ENCODE data around the gene SYNPR.

Gene SYNPR

GRCh38 chr3:63308072-63308471 lies 30.0 kb downstream of the SYNPR start:
- DNase-seq, result no peak

- DNase-seq, result no peak
Measured at GRCh38 chr3:63309768-63310167, 31.7 kb downstream of the SYNPR start.

GRCh38 chr3:63323766-63324165 lies 45.7 kb downstream of the SYNPR start:
- no peak for DNase-seq

- no peak for DNase-seq
Measured at GRCh38 chr3:63324621-63325020, 46.5 kb downstream of the SYNPR start.

GRCh38 chr3:63325386-63325785 lies 47.3 kb downstream of the SYNPR start:
- DNase-seq, result no peak

GRCh38 chr3:63328365-63328764 lies 50.3 kb downstream of the SYNPR start:
- no peak for DNase-seq

GRCh38 chr3:63331520-63331919 lies 53.4 kb downstream of the SYNPR start:
- no peak for DNase-seq

- no peak for DNase-seq
Measured at GRCh38 chr3:63333815-63334214, 55.7 kb downstream of the SYNPR start.

- no peak for DNase-seq
Measured at GRCh38 chr3:63338351-63338750, 60.2 kb downstream of the SYNPR start.

- DNase-seq, result peak; percentile 48
Measured at GRCh38 chr3:63343674-63344073, 65.6 kb downstream of the SYNPR start.

GRCh38 chr3:63344661-63345060 lies 66.6 kb downstream of the SYNPR start:
- DNase-seq, result no peak

- no peak for DNase-seq
Measured at GRCh38 chr3:63349583-63350573, 71.8 kb downstream of the SYNPR start.

- no peak for DNase-seq
Measured at GRCh38 chr3:63351159-63352007, 73.3 kb downstream of the SYNPR start.

GRCh38 chr3:63352008-63352279 lies 73.8 kb downstream of the SYNPR start:
- DNase-seq, result no peak

GRCh38 chr3:63353383-63353782 lies 75.3 kb downstream of the SYNPR start:
- DNase-seq, result no peak

GRCh38 chr3:63354160-63354559 lies 76.1 kb downstream of the SYNPR start:
- no peak for DNase-seq

GRCh38 chr3:63355809-63356208 lies 77.7 kb downstream of the SYNPR start:
- DNase-seq, result no peak

GRCh38 chr3:63364495-63364894 lies 86.4 kb downstream of the SYNPR start:
- DNase-seq, result no peak

GRCh38 chr3:63364910-63365309 lies 86.8 kb downstream of the SYNPR start:
- no peak for DNase-seq

- no peak for DNase-seq
Measured at GRCh38 chr3:63365671-63366070, 87.6 kb downstream of the SYNPR start.

GRCh38 chr3:63370094-63370493 lies 92.0 kb downstream of the SYNPR start:
- no peak for DNase-seq

- no peak for DNase-seq
Measured at GRCh38 chr3:63383040-63383439, 104.9 kb downstream of the SYNPR start.

- no peak for DNase-seq
Measured at GRCh38 chr3:63384382-63384781, 106.3 kb downstream of the SYNPR start.

GRCh38 chr3:63385629-63386028 lies 107.5 kb downstream of the SYNPR start:
- DNase-seq, result no peak

Measured in CD4-positive, alpha-beta T cell treated with Interleukin-15 for 1 hour (primary cell).